NCI-H82 treated with DMSO at 0.1 percent for 48 hours (cell line): ENCODE results near the gene GSKIP.
A peak's percentile ranks its signal among the peaks of the same experiment; 100 is the strongest.

Source experiments
- DNase-seq: peaks from one replicate; lab custom pipeline; 2025; ENCODE audit not compliant: unreplicated experiment; lab: John Stamatoyannopoulos, UW

Gene GSKIP

GRCh38 chr14:96376093-96376492, 12.8 kb downstream of the GSKIP start:
- no peak for DNase-seq

GRCh38 chr14:96380735-96381134, 17.4 kb downstream of the GSKIP start:
- DNase-seq = no peak

GRCh38 chr14:96383445-96383844, 20.1 kb downstream of the GSKIP start:
- DNase-seq = no peak

- no peak for DNase-seq
Observed at GRCh38 chr14:96384053-96384452, 20.7 kb downstream of the GSKIP start.

GRCh38 chr14:96384740-96385139, 21.4 kb downstream of the GSKIP start:
- DNase-seq = no peak

GRCh38 chr14:96385385-96385784, 22.1 kb downstream of the GSKIP start:
- DNase-seq = no peak

GRCh38 chr14:96390965-96391292, 27.6 kb downstream of the GSKIP start:
- no peak for DNase-seq

- DNase-seq = peak; percentile 75
Observed at GRCh38 chr14:96391293-96392118, 28.2 kb downstream of the GSKIP start.

GRCh38 chr14:96393071-96393691, 29.9 kb downstream of the GSKIP start:
- no peak for DNase-seq

GRCh38 chr14:96394047-96394815, 30.9 kb downstream of the GSKIP start:
- no peak for DNase-seq

GRCh38 chr14:96398432-96398831, 35.1 kb downstream of the GSKIP start:
- no peak for DNase-seq

GRCh38 chr14:96398921-96399320, 35.6 kb downstream of the GSKIP start:
- no peak for DNase-seq

GRCh38 chr14:96399405-96399804, 36.1 kb downstream of the GSKIP start:
- no peak for DNase-seq

GRCh38 chr14:96400495-96400894, 37.2 kb downstream of the GSKIP start:
- DNase-seq = no peak

GRCh38 chr14:96403409-96403808, 40.1 kb downstream of the GSKIP start:
- DNase-seq = no peak

- no peak for DNase-seq
Observed at GRCh38 chr14:96405677-96406076, 42.4 kb downstream of the GSKIP start.

- DNase-seq = no peak
Observed at GRCh38 chr14:96407935-96408570, 44.7 kb downstream of the GSKIP start.

GRCh38 chr14:96408608-96409007, 45.3 kb downstream of the GSKIP start:
- no peak for DNase-seq

- no peak for DNase-seq
Observed at GRCh38 chr14:96409701-96410100, 46.4 kb downstream of the GSKIP start.

GRCh38 chr14:96410119-96410518, 46.8 kb downstream of the GSKIP start:
- no peak for DNase-seq

GRCh38 chr14:96413526-96413925, 50.2 kb downstream of the GSKIP start:
- DNase-seq = no peak

GRCh38 chr14:96415559-96415958, 52.2 kb downstream of the GSKIP start:
- no peak for DNase-seq
